ENCODE measurements around the gene KLHL20.
"Not testable (repeated sequence)": the region's sequence is repeated elsewhere in the genome, so short reads cannot be mapped to it uniquely, and the experiment has no call there.

The KLHL20 gene

DNA sequence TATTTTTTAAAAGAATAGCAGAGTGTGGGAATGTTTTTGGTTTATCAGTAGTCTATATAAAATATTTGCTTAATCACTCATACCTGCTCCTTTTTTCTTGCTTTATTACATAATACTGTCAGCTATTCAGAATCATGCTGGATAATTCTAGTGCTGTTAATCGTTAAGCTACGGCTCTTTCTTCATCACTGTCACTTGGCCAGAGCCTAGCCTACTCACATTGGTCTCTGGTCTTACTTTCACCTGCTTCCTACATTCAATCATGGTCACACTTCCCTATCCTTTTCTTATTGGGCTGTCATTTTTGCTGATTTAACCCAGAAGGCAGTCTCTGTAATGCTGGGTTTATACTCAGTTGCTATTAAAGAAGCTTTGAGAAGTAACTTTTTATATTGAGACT lies 2.5 kb downstream of the KLHL20 start:
- H3K27ac ChIP-seq (ENCODE audit: low read length, poor library complexity, severe bottlenecking): no peak overlapping the region
- peaks cover 0 to 2% of the 10 kb centered on the region in 2 experiments for H3K27me3 ChIP-seq (ENCODE audit: control insufficient read depth in 1 of 2, insufficient read depth in 1 of 2, low read length in 2 of 2)
- H3K9ac ChIP-seq (ENCODE audit: low read length): peak overlapping the region; percentile 89
- H2BK12ac ChIP-seq (ENCODE audit: low read length in 2 of 2): no peak overlapping the region
- DNase-seq: no peak
- 100% methylated on average over 2 of the region's 2 CpGs for WGBS
- peaks cover 1% of the 10 kb centered on the region for H3K4me1 ChIP-seq (ENCODE audit: control insufficient read depth, insufficient read depth, low read depth, low read length)
- H3K9me3 ChIP-seq (ENCODE audit: control insufficient read depth, low read length): no peaks in the 10 kb centered on the region
- H4K91ac ChIP-seq (ENCODE audit: low read length): no peak overlapping the region
- H3K36me3 ChIP-seq (ENCODE audit: control insufficient read depth in 1 of 2, insufficient read depth in 2 of 2, low read depth in 1 of 2, low read length in 2 of 2): peaks cover 3 to 28% of the 10 kb centered on the region in 2 experiments
- H3K23ac ChIP-seq (ENCODE audit: low read length in 2 of 2): no peak overlapping the region
- H2BK5ac ChIP-seq (ENCODE audit: low read depth, low read length, poor library complexity, severe bottlenecking): no peak overlapping the region
- H2AK5ac ChIP-seq (ENCODE audit: low read length, severe bottlenecking): no peak overlapping the region
- no peak overlapping the region for H2BK120ac ChIP-seq (ENCODE audit: low read depth, low read length)
- H2BK15ac ChIP-seq (ENCODE audit: low read depth, poor library complexity, severe bottlenecking): no peak overlapping the region
- no peak overlapping the region for H3K14ac ChIP-seq (ENCODE audit: low read length in 2 of 2)
- no peak overlapping the region for H3K4me2 ChIP-seq (ENCODE audit: low read length, poor library complexity, severe bottlenecking)
- peaks cover 11% of the 10 kb centered on the region for H3K79me1 ChIP-seq (replicated peaks; ENCODE audit: low read length, poor library complexity, severe bottlenecking)
- peak overlapping the region in 1 of 2 experiments; percentile 82 for H3K4me3 ChIP-seq (ENCODE audit: insufficient read depth in 1 of 2, low read depth in 1 of 2, low read length in 2 of 2)
- no peak overlapping the region for H3K18ac ChIP-seq (ENCODE audit: low read depth in 1 of 2, low read length in 2 of 2)
- H4K8ac ChIP-seq (ENCODE audit: low read length): no peak overlapping the region
- no peak overlapping the region for H3K4ac ChIP-seq (ENCODE audit: low read depth in 1 of 2, low read length in 2 of 2)
- no peak overlapping the region for H2AFZ ChIP-seq (ENCODE audit: low read depth, low read length)

- not testable (repeated sequence) for H2AFZ ChIP-seq (ENCODE audit: low read depth, low read length); H3K27me3 ChIP-seq (ENCODE audit: control insufficient read depth in 1 of 2, insufficient read depth in 1 of 2, low read length in 2 of 2); H3K27ac ChIP-seq (ENCODE audit: low read length, poor library complexity, severe bottlenecking); H2AK5ac ChIP-seq (ENCODE audit: low read length, severe bottlenecking); H4K8ac ChIP-seq (ENCODE audit: low read length); H3K79me1 ChIP-seq (replicated peaks; ENCODE audit: low read length, poor library complexity, severe bottlenecking); H2BK12ac ChIP-seq (ENCODE audit: low read length in 2 of 2); H3K4me1 ChIP-seq (ENCODE audit: control insufficient read depth, insufficient read depth, low read depth, low read length); H2BK120ac ChIP-seq (ENCODE audit: low read depth, low read length); H3K14ac ChIP-seq (ENCODE audit: low read length in 2 of 2); H2BK15ac ChIP-seq (ENCODE audit: low read depth, poor library complexity, severe bottlenecking); H3K18ac ChIP-seq (ENCODE audit: low read depth in 1 of 2, low read length in 2 of 2); H3K9me3 ChIP-seq (ENCODE audit: control insufficient read depth, low read length); H3K23ac ChIP-seq (ENCODE audit: low read length in 2 of 2); H3K9ac ChIP-seq (ENCODE audit: low read length); H3K4me2 ChIP-seq (ENCODE audit: low read length, poor library complexity, severe bottlenecking); H4K91ac ChIP-seq (ENCODE audit: low read length); H2BK5ac ChIP-seq (ENCODE audit: low read depth, low read length, poor library complexity, severe bottlenecking); H3K4ac ChIP-seq (ENCODE audit: low read depth in 1 of 2, low read length in 2 of 2); H3K4me3 ChIP-seq (ENCODE audit: insufficient read depth in 1 of 2, low read depth in 1 of 2, low read length in 2 of 2); DNase-seq
- no CpG with 5 or more reads among the region's 1 CpG for whole genome bisulfite sequencing
- H3K36me3 ChIP-seq (ENCODE audit: control insufficient read depth in 1 of 2, insufficient read depth in 2 of 2, low read depth in 1 of 2, low read length in 2 of 2): peaks cover 16 to 30% of the 10 kb centered on the region in 2 experiments
Measured at GRCh38 chr1:173731331-173731730, 16.6 kb downstream of the KLHL20 start.

DNA sequence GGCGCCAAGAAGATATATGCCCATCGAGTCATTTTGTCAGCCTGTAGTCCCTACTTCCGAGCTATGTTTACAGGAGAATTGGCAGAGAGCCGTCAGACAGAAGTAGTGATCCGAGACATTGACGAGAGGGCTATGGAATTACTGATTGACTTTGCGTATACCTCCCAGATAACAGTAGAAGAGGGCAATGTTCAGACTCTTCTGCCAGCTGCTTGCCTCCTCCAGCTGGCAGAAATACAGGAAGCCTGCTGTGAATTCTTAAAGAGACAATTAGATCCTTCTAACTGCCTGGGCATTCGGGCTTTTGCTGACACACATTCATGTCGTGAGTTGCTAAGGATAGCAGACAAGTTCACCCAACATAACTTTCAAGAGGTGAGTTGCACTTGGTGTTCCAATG lies 19.1 kb downstream of the KLHL20 start:
- Histone ChIP-seq H4K91ac (ENCODE audit: low read length) (no peak overlapping the region), H4K8ac (ENCODE audit: low read length) (no peak overlapping the region)
- no peak for DNase-seq

GRCh38 chr1:173736104-173736503 lies 21.3 kb downstream of the KLHL20 start:
- not testable (repeated sequence) for H3K9ac ChIP-seq (ENCODE audit: low read length); H2AFZ ChIP-seq (ENCODE audit: low read depth, low read length); H2BK5ac ChIP-seq (ENCODE audit: low read depth, low read length, poor library complexity, severe bottlenecking); H3K4me2 ChIP-seq (ENCODE audit: low read length, poor library complexity, severe bottlenecking); H3K4me1 ChIP-seq (ENCODE audit: control insufficient read depth, insufficient read depth, low read depth, low read length); H4K91ac ChIP-seq (ENCODE audit: low read length); H3K14ac ChIP-seq (ENCODE audit: low read length in 2 of 2); H3K23ac ChIP-seq (ENCODE audit: low read length in 2 of 2); H3K4ac ChIP-seq (ENCODE audit: low read depth in 1 of 2, low read length in 2 of 2); H2BK12ac ChIP-seq (ENCODE audit: low read length in 2 of 2); H3K9me3 ChIP-seq (ENCODE audit: control insufficient read depth, low read length); H3K27me3 ChIP-seq (ENCODE audit: control insufficient read depth in 1 of 2, insufficient read depth in 1 of 2, low read length in 2 of 2); H3K27ac ChIP-seq (ENCODE audit: low read length, poor library complexity, severe bottlenecking); H2BK15ac ChIP-seq (ENCODE audit: low read depth, poor library complexity, severe bottlenecking); H3K4me3 ChIP-seq (ENCODE audit: insufficient read depth in 1 of 2, low read depth in 1 of 2, low read length in 2 of 2); H2BK120ac ChIP-seq (ENCODE audit: low read depth, low read length); H2AK5ac ChIP-seq (ENCODE audit: low read length, severe bottlenecking); H4K8ac ChIP-seq (ENCODE audit: low read length); DNase-seq; H3K18ac ChIP-seq (ENCODE audit: low read depth in 1 of 2, low read length in 2 of 2)
- no CpG with 5 or more reads among the region's 2 CpGs for WGBS
- Histone ChIP-seq H3K79me1 (replicated peaks; ENCODE audit: low read length, poor library complexity, severe bottlenecking) (peaks cover 13% of the 10 kb centered on the region), H3K36me3 (ENCODE audit: control insufficient read depth in 1 of 2, insufficient read depth in 2 of 2, low read depth in 1 of 2, low read length in 2 of 2) (peaks cover 14 to 29% of the 10 kb centered on the region in 2 experiments)

More for the DNA sequence above, 19.1 kb downstream of the KLHL20 start:
- Histone ChIP-seq H3K4me2 (ENCODE audit: low read length, poor library complexity, severe bottlenecking) (no peak overlapping the region), H3K4ac (ENCODE audit: low read depth in 1 of 2, low read length in 2 of 2) (no peak overlapping the region), H2BK12ac (ENCODE audit: low read length in 2 of 2) (no peak overlapping the region), H2BK15ac (ENCODE audit: low read depth, poor library complexity, severe bottlenecking) (no peak overlapping the region), H2AK5ac (ENCODE audit: low read length, severe bottlenecking) (no peak overlapping the region), H3K4me1 (ENCODE audit: control insufficient read depth, insufficient read depth, low read depth, low read length) (no peaks in the 10 kb centered on the region), H3K4me3 (ENCODE audit: insufficient read depth in 1 of 2, low read depth in 1 of 2, low read length in 2 of 2) (no peak overlapping the region), H3K36me3 (ENCODE audit: control insufficient read depth in 1 of 2, insufficient read depth in 2 of 2, low read depth in 1 of 2, low read length in 2 of 2) (peaks cover 14 to 29% of the 10 kb centered on the region in 2 experiments), H2BK5ac (ENCODE audit: low read depth, low read length, poor library complexity, severe bottlenecking) (no peak overlapping the region), H3K79me1 (replicated peaks; ENCODE audit: low read length, poor library complexity, severe bottlenecking) (peaks cover 4% of the 10 kb centered on the region), H3K27me3 (ENCODE audit: control insufficient read depth in 1 of 2, insufficient read depth in 1 of 2, low read length in 2 of 2) (no peaks in the 10 kb centered on the region), H3K18ac (ENCODE audit: low read depth in 1 of 2, low read length in 2 of 2) (no peak overlapping the region), H3K27ac (ENCODE audit: low read length, poor library complexity, severe bottlenecking) (no peak overlapping the region), H3K9ac (ENCODE audit: low read length) (no peak overlapping the region), H3K23ac (ENCODE audit: low read length in 2 of 2) (no peak overlapping the region), H2BK120ac (ENCODE audit: low read depth, low read length) (no peak overlapping the region), H3K9me3 (ENCODE audit: control insufficient read depth, low read length) (no peaks in the 10 kb centered on the region), H2AFZ (ENCODE audit: low read depth, low read length) (no peak overlapping the region), H3K14ac (ENCODE audit: low read length in 2 of 2) (no peak overlapping the region)
- 97% methylated on average over 9 of the region's 9 CpGs for WGBS

Data from mesenchymal stem cell (in vitro differentiated cells and primary cell).